ENCODE measurements around the gene LRRC15.

- TF ChIP-seq CTCF (conservative IDR thresholded peaks at IDR 0.05; ENCODE audit: low read length) (no peak), EZH2phosphoT487 (IDR thresholded peaks at IDR 0.05; ENCODE audit: borderline replicate concordance, low read depth, low read length) (no peak)
Measured at GRCh38 chr3:194323785-194324735, 45.5 kb downstream of the LRRC15 start.
